ENCODE results near the gene GNPAT.

DNA sequence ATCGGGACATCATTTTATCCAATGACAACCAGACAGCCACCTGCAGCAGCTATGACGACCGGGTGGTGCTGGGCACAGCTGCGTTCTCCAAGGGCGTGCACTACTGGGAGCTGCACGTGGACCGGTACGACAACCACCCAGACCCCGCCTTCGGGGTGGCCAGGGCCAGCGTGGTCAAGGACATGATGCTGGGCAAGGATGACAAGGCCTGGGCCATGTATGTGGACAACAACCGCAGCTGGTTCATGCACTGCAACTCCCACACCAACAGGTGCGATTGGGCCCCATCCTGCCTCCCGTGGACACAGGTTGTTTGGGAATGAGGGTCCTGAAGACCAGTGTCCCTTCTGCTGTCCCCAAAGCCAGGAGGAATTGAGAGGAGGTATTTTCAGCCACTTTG, 32.0 kb upstream of the GNPAT start:
- TF ChIP-seq MTA2 (IDR thresholded peaks at IDR 0.05; ENCODE audit: low read depth), result no peak
- TF ChIP-seq, protein P1, sequence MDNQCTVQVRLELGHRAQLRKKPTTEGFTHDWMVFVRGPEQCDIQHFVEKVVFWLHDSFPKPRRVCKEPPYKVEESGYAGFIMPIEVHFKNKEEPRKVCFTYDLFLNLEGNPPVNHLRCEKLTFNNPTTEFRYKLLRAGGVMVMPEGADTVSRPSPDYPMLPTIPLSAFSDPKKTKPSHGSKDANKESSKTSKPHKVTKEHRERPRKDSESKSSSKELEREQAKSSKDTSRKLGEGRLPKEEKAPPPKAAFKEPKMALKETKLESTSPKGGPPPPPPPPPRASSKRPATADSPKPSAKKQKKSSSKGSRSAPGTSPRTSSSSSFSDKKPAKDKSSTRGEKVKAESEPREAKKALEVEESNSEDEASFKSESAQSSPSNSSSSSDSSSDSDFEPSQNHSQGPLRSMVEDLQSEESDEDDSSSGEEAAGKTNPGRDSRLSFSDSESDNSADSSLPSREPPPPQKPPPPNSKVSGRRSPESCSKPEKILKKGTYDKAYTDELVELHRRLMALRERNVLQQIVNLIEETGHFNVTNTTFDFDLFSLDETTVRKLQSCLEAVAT (IDR thresholded peaks at IDR 0.05), result no peak
- no peak for TF ChIP-seq SUZ12 (IDR thresholded peaks at IDR 0.05; ENCODE audit: unreplicated experiment)
- TF ChIP-seq RB1 (IDR thresholded peaks at IDR 0.05; ENCODE audit: borderline replicate concordance), result no peak
- TF ChIP-seq CHD4 (IDR thresholded peaks at IDR 0.05), result no peak
- no peak for TF ChIP-seq TCF12 (IDR thresholded peaks at IDR 0.05; ENCODE audit: low read depth, low read length)
- no peak for TF ChIP-seq HDGF (IDR thresholded peaks at IDR 0.05)
- no peak for TF ChIP-seq POLR2A (IDR thresholded peaks at IDR 0.05; ENCODE audit: low read depth, low read length)
- no peak for TF ChIP-seq JUND (IDR thresholded peaks at IDR 0.05; ENCODE audit: low read depth, low read length)
- no peak for TF ChIP-seq NRF1 (conservative IDR thresholded peaks at IDR 0.05; ENCODE audit: low read depth, low read length)
- no peak for TF ChIP-seq POLR2AphosphoS5 (IDR thresholded peaks at IDR 0.05; ENCODE audit: low read length)
- TF ChIP-seq, protein P2, sequence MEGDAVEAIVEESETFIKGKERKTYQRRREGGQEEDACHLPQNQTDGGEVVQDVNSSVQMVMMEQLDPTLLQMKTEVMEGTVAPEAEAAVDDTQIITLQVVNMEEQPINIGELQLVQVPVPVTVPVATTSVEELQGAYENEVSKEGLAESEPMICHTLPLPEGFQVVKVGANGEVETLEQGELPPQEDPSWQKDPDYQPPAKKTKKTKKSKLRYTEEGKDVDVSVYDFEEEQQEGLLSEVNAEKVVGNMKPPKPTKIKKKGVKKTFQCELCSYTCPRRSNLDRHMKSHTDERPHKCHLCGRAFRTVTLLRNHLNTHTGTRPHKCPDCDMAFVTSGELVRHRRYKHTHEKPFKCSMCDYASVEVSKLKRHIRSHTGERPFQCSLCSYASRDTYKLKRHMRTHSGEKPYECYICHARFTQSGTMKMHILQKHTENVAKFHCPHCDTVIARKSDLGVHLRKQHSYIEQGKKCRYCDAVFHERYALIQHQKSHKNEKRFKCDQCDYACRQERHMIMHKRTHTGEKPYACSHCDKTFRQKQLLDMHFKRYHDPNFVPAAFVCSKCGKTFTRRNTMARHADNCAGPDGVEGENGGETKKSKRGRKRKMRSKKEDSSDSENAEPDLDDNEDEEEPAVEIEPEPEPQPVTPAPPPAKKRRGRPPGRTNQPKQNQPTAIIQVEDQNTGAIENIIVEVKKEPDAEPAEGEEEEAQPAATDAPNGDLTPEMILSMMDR (IDR thresholded peaks at IDR 0.05 in 2 of 3, conservative IDR thresholded peaks at IDR 0.05 in 1 of 3; ENCODE audit: control insufficient read depth in 2 of 3, extremely low read depth in 1 of 3, insufficient read depth in 1 of 3, low read depth in 3 of 3, low read length in 3 of 3), result no peak
- TF ChIP-seq SUPT20H (IDR thresholded peaks at IDR 0.05; ENCODE audit: borderline replicate concordance, control insufficient read depth, low read depth, low read length), result no peak
- TF ChIP-seq RELA (IDR thresholded peaks at IDR 0.05; ENCODE audit: borderline replicate concordance, partially characterized antibody), result no peak

Measured in GM12878 (cell line).